HCT116 (cell line): ENCODE measurements around the gene TEKT5. TPM values are rescaled to one million over a fixed set of nuclear protein-coding genes. Genes with fewer than 3 reads are reported as not detected.

Experiments
- ATAC-seq: fragments of 200-7000 bp; cut with Tn5 transposase; 2 replicates; pipeline ENCODE4 v1.9.1; 2020; ENCODE audit warnings: mild to moderate bottlenecking, moderate library complexity
- BruUV-seq: library from RNA; stranded (reverse); fragments of 400-500 nt; replicated peaks from 2 replicates; lab custom pipeline; 2021; lab: Mats Ljungman, UMichigan
- CTCF ChIA-PET: fragments of 300-600 bp; sonication (Branson Sonifier 250); formaldehyde crosslinking; loops from one replicate; lab custom pipeline; 2021; ENCODE audit warnings: antibody characterized with exemption; lab: Charles Lee
- POLR2A ChIA-PET: fragments of 300-600, 350-600 bp; sonication (Branson Sonifier 250); formaldehyde crosslinking; loops from one replicate; lab custom pipeline; 2021; ENCODE audit warnings: antibody characterized with exemption; lab: Charles Lee
- RAD21 ChIA-PET, 2 experiments: fragments of 300-600 bp; sonication (Branson Sonifier 250); formaldehyde crosslinking; loops; one replicate each; lab custom pipeline; 2023; ENCODE audit warnings: low total read pairs in 2 of 2; ENCODE audit not compliant: uncharacterized antibody in 2 of 2, unreplicated experiment in 2 of 2, low non-redundant PET in 1 of 2; lab: Charles Lee
- DNase-seq: peaks from one replicate; pipeline ENCODE4 v3.0.0-alpha.2; 2010; ENCODE audit warnings: low read depth, low spot score
- H2AFZ ChIP-seq: fragments of 200-600 bp; shearing (Covaris generic), sonication (generic); 2 replicates; pipeline ENCODE4 v1.6.1; 2017; ENCODE audit warnings: low read depth, mixed run types, mixed read lengths, antibody characterized with exemption, low read length; ENCODE audit not compliant: poor library complexity, severe bottlenecking
- H3K27ac ChIP-seq: 2 replicates; pipeline ENCODE4 v1.5.1; 2012; ENCODE audit warnings: low read depth, low read length
- H3K27me3 ChIP-seq: fragments of 200-600 bp; sonication (generic); 2 replicates; pipeline ENCODE4 v1.6.1; 2016; ENCODE audit warnings: mixed run types, low read length, mixed read lengths; ENCODE audit not compliant: insufficient read depth
- H3K36me3 ChIP-seq, 2 experiments: fragments of 200-500 bp in 1 of 2; fragments of 200-600 bp in 1 of 2; sonication (Bioruptor generic) in 1 of 2; sonication (generic) in 1 of 2; 2 replicates each; pipeline versions ENCODE4 v1.5.1 to v1.6.1; 2014 to 2016; ENCODE audit warnings: low read length in 2 of 2, inconsistent platforms in 1 of 2, mixed read lengths in 1 of 2, mixed run types in 1 of 2; ENCODE audit not compliant: insufficient read depth in 2 of 2, control insufficient read depth in 1 of 2
- H3K4me1 ChIP-seq, 2 experiments: fragments of 200-600 bp in 1 of 2; sonication (generic) in 1 of 2; 2 replicates each; pipeline versions ENCODE4 v1.5.1 to v1.6.1; 2012 to 2017; ENCODE audit warnings: low read length in 2 of 2, inconsistent platforms in 1 of 2, mild to moderate bottlenecking in 1 of 2, mixed read lengths in 1 of 2, mixed run types in 1 of 2, moderate library complexity in 1 of 2; ENCODE audit not compliant: insufficient read depth in 2 of 2, control insufficient read depth in 1 of 2
- H3K4me2 ChIP-seq: fragments of 200-600 bp; sonication (generic); 2 replicates; pipeline ENCODE4 v1.6.1; 2017; ENCODE audit warnings: mixed run types, low read length, mixed read lengths
- H3K4me3 ChIP-seq, 2 experiments: fragments of 200-600 bp in 1 of 2; sonication (generic) in 1 of 2; replicated peaks in 1 of 2; 2 replicates each; pipeline ENCODE4 v1.5.1; 2011 to 2016; ENCODE audit warnings: low read length in 2 of 2, control low read depth in 1 of 2, low read depth in 1 of 2, mild to moderate bottlenecking in 1 of 2, mixed read lengths in 1 of 2, mixed run types in 1 of 2
- H3K79me2 ChIP-seq: fragments of 200-600 bp; sonication (generic); 2 replicates; pipeline ENCODE4 v1.6.1; 2017; ENCODE audit warnings: mild to moderate bottlenecking, mixed run types, low read length, moderate library complexity, mixed read lengths; ENCODE audit not compliant: insufficient read depth
- H3K9ac ChIP-seq: fragments of 200-600 bp; sonication (generic); 2 replicates; pipeline ENCODE4 v1.6.1; 2016; ENCODE audit warnings: low read length, mixed read lengths
- H3K9me2 ChIP-seq: fragments of 200-600 bp; sonication (generic), shearing (Covaris generic); 2 replicates; pipeline ENCODE4 v1.6.1; 2017; ENCODE audit warnings: mixed run types, mild to moderate bottlenecking, moderate library complexity; ENCODE audit not compliant: insufficient read depth
- H3K9me3 ChIP-seq, 2 experiments: fragments of 200-500 bp in 1 of 2; fragments of 200-600 bp in 1 of 2; sonication (Bioruptor generic) in 1 of 2; sonication (generic) in 1 of 2; 2 replicates each; pipeline ENCODE4 v1.6.1; 2014 to 2017; ENCODE audit warnings: low read length in 2 of 2, mixed read lengths in 2 of 2, inconsistent platforms in 1 of 2, low read depth in 1 of 2, mild to moderate bottlenecking in 1 of 2, mixed run types in 1 of 2, moderate library complexity in 1 of 2; ENCODE audit not compliant: control insufficient read depth in 1 of 2, insufficient read depth in 1 of 2
- H4K20me1 ChIP-seq: fragments of 200-600 bp; sonication (generic), shearing (Covaris generic); 2 replicates; pipeline ENCODE4 v1.6.1; 2017; ENCODE audit warnings: mixed run types, mild to moderate bottlenecking, moderate library complexity; ENCODE audit not compliant: insufficient read depth
- CBX3 ChIP-seq: IDR thresholded peaks from 2 replicates; pipeline ENCODE4 v1.6.1; 2012; ENCODE audit warnings: low read depth
- CEBPB ChIP-seq: IDR thresholded peaks from 2 replicates; pipeline ENCODE4 v1.6.1; 2012; ENCODE audit warnings: low read depth
- CTCF ChIP-seq, 3 experiments: fragments of 200-600 bp in 1 of 3; sonication (generic) in 1 of 3; IDR thresholded peaks in 2 of 3; conservative IDR thresholded peaks in 1 of 3; 2 replicates each; pipeline ENCODE4 v1.5.1; 2012 to 2017; ENCODE audit warnings: low read depth in 2 of 3, low read length in 2 of 3, antibody characterized with exemption in 1 of 3, borderline replicate concordance in 1 of 3, control low read depth in 1 of 3, mild to moderate bottlenecking in 1 of 3, mixed read lengths in 1 of 3, mixed run types in 1 of 3, moderate library complexity in 1 of 3; ENCODE audit not compliant: insufficient read depth in 1 of 3
- EZH2 ChIP-seq: fragments of 200-600 bp; sonication (generic); IDR thresholded peaks from 2 replicates; pipeline ENCODE4 v1.6.1; 2017; ENCODE audit warnings: antibody characterized with exemption, mixed run types
- EZH2phosphoT487 ChIP-seq: fragments of 200-600 bp; IDR thresholded peaks from 2 replicates; pipeline ENCODE4 v1.6.1; 2018; ENCODE audit warnings: antibody characterized with exemption, borderline replicate concordance
- JUND ChIP-seq: IDR thresholded peaks from 2 replicates; pipeline ENCODE4 v1.6.1; 2012
- MAX ChIP-seq: IDR thresholded peaks from 2 replicates; pipeline ENCODE4 v1.6.1; 2012
- ZFX ChIP-seq: fragments of 450-650 bp; IDR thresholded peaks from 2 replicates; pipeline ENCODE4 v1.6.1; 2017
- ZNF274 ChIP-seq: fragments of 200-500 bp; sonication (Bioruptor generic); IDR thresholded peaks from 2 replicates; pipeline ENCODE4 v1.6.1; 2014; ENCODE audit warnings: mild to moderate bottlenecking, low read depth, low read length, inconsistent platforms
- intact Hi-C: fragments of 100-400 bp; cut with micrococcal nuclease; formaldehyde crosslinking; loops from 2 replicates; pipeline ENCODE4 v1.10.0; 2022
- total RNA-seq: library from RNA; stranded (reverse); gene quantifications from one replicate; pipeline ENCODE4 v1.2.1, GENCODE V29; 2021; ENCODE audit not compliant: unreplicated experiment

TEKT5 gene
- total RNA-seq, 1 experiment from 2014 or later = 0.37 TPM

- TF ChIP-seq CTCF (IDR thresholded peaks at IDR 0.05 in 2 of 3, conservative IDR thresholded peaks at IDR 0.05 in 1 of 3; ENCODE audit: borderline replicate concordance in 1 of 3, insufficient read depth in 1 of 3, low read depth in 2 of 3, low read length in 2 of 3) (no peak), ZFX (no peak), CEBPB (no peak), MAX (no peak), EZH2phosphoT487 (no peak)
- TF ChIP-seq, all 23 proteins: peak for 0
Observed at GRCh38 chr16:10612649-10613179, 82.0 kb downstream of the TEKT5 start (continued).

- peaks cover 3 to 5% of the 10 kb centered on the region in 2 experiments; a peak in 3 of 4 replicates for H3K4me1 ChIP-seq
- H3K9ac ChIP-seq = no peak overlapping the region
- no peak overlapping the region for H3K4me2 ChIP-seq
- POLR2A ChIA-PET = no interaction called here
- H3K79me2 ChIP-seq = no peaks in the 10 kb centered on the region
- H4K20me1 ChIP-seq = no peaks in the 10 kb centered on the region
- H3K9me3 ChIP-seq = no peaks in the 10 kb centered on the region
- no peak for DNase-seq
- CTCF ChIA-PET = no interaction called here
- H2AFZ ChIP-seq = no peak overlapping the region
- no peak overlapping the region for H3K27ac ChIP-seq
- ATAC-seq = no peak
- H3K36me3 ChIP-seq = no peaks in the 10 kb centered on the region
- TF ChIP-seq EZH2 (no peak), CBX3 (no peak), ZNF274 (no peak), JUND (no peak)
- TF ChIP-seq, all 23 proteins: peak for 0
- no TSS peak for BruUV-seq
- intact Hi-C loops = no loop called here
- Histone ChIP-seq H3K4me3 (no peak overlapping the region), H3K27me3 (no peaks in the 10 kb centered on the region), H3K9me2 (no peaks in the 10 kb centered on the region)
- RAD21 ChIA-PET = no interaction called here
Observed at GRCh38 chr16:10611825-10612342, 82.8 kb downstream of the TEKT5 start.
